GM18867 (cell line): Measurements from ENCODE around the gene ISOC2.
"Not testable (repeated sequence)": the region's sequence is repeated elsewhere in the genome, so short reads cannot be mapped to it uniquely, and the experiment has no call there.

Source experiments
- ATAC-seq: cut with Tn5 transposase; IDR thresholded peaks from one replicate; pipeline ENCODE4 v1.9.1; 2021; ENCODE audit warnings: mild to moderate bottlenecking, moderate library complexity; ENCODE audit not compliant: unreplicated experiment

Gene ISOC2

GRCh38 chr19:55410168-55410567 is 51.3 kb downstream of the ISOC2 start:
- no peak for ATAC-seq

DNA sequence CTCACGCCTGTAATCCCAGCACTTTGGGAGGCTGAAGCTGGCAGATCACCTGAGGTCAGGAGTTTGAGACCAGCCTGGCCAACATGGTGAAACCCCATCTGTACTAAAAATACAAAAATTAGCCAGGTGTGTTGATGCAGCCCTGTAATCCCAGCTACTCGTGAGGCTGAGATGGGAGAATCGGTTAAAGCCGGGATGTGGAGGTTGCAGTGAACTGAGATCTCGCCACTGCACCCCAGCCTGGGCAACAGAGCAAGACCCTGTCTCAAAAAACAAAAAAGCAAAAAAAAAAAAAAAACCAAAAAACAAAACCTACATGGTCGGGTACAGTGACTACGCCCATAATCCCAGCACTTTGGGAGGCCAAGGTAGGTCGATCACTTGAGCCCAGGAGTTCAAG is 52.3 kb downstream of the ISOC2 start:
- not testable (repeated sequence) for ATAC-seq

DNA sequence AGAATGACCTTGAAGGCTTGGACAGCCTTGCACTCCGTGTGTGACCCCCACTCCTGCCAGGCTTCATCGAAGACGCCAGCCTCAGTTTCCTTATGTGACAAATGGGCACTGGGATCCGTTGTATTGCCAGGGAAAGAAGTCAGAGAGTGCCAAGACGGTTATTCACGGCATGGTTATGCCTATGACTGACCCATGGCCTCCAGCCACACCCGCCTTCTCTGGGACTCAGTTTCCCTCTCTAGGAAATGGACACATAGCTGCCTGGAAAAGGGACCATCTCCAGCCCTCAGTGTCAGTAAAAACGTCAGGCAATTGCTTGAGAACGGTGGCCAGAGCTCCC is 52.9 kb downstream of the ISOC2 start:
- no peak for ATAC-seq

DNA sequence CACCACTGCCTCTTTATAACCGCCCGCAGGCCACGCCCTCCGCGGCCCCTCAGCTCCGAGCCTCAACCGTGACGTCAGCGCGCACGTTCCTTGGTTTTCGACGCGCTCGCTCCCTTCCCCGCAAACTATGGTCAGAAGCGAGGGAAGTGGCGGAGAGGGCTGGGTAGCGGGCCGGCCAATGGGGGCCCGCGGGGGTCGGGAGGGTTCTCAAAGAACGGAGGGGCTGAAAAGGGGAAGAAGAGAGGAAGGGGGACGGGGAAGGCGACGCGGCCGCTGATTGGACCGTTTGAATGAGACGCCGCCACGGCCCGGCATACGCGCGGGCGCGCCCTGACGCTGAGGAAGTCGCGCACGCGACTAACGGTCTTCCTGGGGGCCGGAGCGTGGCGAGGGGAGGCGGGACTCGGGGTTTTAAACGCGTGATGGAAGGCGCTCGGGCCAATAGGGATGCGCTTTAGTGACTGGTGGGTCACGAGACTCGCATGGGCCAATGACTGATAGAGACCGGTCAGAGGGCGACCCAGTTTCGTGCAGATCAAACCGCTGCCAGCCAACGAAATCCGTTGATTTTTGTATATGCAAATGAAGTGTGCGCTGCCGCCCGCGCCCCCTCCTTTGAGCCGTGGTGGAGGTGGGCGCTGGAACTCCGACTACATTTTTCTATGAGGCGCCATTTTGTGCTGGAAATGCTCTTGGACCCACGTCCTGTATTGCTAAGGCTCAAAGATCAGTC is 53.5 kb downstream of the ISOC2 start:
- ATAC-seq: peak; percentile 77

DNA sequence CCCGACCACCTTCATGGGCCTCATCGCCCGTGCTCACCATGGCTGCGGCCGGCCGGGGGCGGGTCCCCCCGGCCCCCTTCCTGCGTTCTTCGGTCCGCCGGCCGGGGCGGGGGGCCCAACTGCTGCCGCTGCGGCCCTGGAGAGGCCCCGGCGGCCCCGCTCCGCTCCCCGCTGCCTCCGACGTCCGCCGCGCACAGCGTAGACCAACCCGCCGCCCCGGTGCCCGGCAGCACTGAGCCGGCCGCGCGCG is 54.0 kb downstream of the ISOC2 start, which contains the start of gene UBE2S:
Gene UBE2S (minus strand): TSS at position 239 of the 250 bp plus-strand sequence. CDS start 199 bp downstream, at position 40.
- not testable (repeated sequence) for ATAC-seq

- ATAC-seq: no peak
Measured at GRCh38 chr19:55406826-55407549, 54.5 kb downstream of the ISOC2 start.

DNA sequence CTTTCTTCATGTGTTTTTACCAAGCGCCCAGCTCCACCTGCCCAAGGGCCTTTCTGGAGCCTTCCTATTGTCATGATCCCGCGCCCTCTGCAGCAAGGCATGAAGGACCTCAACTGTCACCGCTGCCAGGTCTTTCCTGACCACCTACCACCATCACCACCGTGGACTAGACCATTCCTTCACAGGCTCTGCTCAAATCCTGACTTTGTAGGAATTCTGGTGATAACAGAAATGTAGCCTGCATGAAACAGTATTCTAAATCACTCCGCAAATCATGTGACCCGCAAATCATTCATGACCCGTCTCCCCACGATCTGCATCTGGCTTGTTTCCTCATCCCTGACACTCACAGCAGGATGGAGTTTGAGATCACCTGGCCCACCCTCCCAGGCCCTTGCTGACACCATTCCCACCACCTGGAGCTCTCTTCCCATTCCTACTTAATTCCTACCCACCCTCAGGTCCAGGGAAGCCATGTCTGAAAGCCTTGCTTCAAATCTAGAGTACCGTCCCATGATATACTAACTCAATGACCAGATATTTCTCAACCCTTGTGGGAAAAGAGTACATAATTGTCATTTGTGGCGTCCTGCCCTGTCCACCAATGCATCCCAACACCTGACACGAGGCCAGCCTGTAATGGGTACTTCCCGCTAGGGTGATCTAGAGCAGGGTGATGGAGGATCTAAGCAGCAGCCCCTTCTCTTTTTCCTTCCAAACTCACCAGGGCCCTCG is 55.2 kb downstream of the ISOC2 start:
- ATAC-seq: no peak

- no peak for ATAC-seq
Measured at GRCh38 chr19:55405638-55406037, 55.8 kb downstream of the ISOC2 start.
